HUES6 (cell line): ENCODE measurements around the gene SPOPL.
"Not testable (repeated sequence)": the region's sequence is repeated elsewhere in the genome, so short reads cannot be mapped to it uniquely, and the experiment has no call there.

Source experiments
- H3K27ac ChIP-seq: 2 replicates; pipeline ENCODE4 v1.7.0; 2013; ENCODE audit warnings: low read depth, mild to moderate bottlenecking, low read length, inconsistent platforms
- H3K27me3 ChIP-seq: 2 replicates; pipeline ENCODE4 v1.6.1; 2013; ENCODE audit warnings: low read length; ENCODE audit not compliant: control insufficient read depth, insufficient read depth
- H3K36me3 ChIP-seq: 2 replicates; pipeline ENCODE4 v1.6.1; 2013; ENCODE audit warnings: low read length; ENCODE audit not compliant: control insufficient read depth, insufficient read depth
- H3K4me1 ChIP-seq: 2 replicates; pipeline ENCODE4 v1.6.1; 2013; ENCODE audit warnings: low read length; ENCODE audit not compliant: control insufficient read depth, insufficient read depth
- H3K4me3 ChIP-seq: 2 replicates; pipeline ENCODE4 v1.5.1; 2013; ENCODE audit warnings: low read depth, low read length
- H3K9ac ChIP-seq: one replicate; pipeline ENCODE4 v1.6.1; 2013; ENCODE audit warnings: mild to moderate bottlenecking, low read length
- H3K9me3 ChIP-seq: 2 replicates; pipeline ENCODE4 v1.6.1; 2013; ENCODE audit warnings: low read depth, low read length; ENCODE audit not compliant: control insufficient read depth, insufficient read depth

Gene SPOPL

DNA sequence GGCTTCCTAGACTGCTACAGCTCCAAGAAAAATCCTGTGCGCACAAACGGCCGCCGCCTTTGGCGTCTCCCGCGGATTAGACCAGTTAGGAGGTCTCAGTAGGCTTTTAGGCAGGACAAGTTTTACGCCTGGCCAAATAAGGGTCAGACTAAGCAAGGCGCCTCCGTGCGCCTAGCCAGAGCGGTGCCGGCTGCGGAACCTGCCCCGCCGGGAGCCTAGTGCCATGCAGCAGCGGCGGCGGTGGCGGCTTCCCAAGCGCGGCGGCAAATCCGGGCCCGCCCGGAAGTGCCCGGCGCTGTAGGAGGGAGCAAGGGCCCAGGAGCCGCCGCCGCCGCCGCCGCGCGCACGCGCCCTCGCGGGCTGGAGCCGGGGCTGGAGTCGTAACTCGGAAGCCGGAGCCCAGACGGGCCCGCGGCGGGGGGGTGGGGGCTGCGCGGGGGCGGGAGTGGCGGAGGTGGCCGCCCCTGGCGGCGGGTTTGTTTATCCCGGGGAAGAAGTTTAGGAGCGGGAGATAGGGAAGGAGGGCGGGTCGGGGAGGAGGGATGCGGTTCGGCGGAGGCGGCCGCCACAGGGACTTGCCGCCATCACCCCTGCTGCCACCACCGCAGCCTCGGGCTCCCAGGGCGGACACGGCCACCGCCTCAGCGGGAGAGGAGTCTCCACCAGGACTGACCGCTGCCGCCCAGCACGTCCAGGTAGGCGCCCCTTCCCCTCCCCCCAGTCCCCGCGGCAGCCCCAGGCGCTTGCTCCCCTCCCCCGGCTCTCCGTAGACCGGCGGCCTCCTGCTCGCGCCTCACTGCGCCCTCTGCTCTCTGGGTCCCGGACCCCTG lies at the start of gene SPOPL:
Gene SPOPL (plus strand): TSS at position 346 of the 830 bp plus-strand sequence. CDS start 48,447 bp downstream, outside the sequence.
- Histone ChIP-seq H3K9ac (peak within 1 kb of the TSS; percentile 83), H3K4me3 (peak within 1 kb of the TSS; percentile 95), H3K27me3 (no peaks in the 10 kb centered on the region), H3K36me3 (no peaks in the 10 kb centered on the region), H3K27ac (peak within 1 kb of the TSS; percentile 78), H3K9me3 (no peaks in the 10 kb centered on the region), H3K4me1 (peaks cover 30% of the 10 kb centered on the region)

DNA sequence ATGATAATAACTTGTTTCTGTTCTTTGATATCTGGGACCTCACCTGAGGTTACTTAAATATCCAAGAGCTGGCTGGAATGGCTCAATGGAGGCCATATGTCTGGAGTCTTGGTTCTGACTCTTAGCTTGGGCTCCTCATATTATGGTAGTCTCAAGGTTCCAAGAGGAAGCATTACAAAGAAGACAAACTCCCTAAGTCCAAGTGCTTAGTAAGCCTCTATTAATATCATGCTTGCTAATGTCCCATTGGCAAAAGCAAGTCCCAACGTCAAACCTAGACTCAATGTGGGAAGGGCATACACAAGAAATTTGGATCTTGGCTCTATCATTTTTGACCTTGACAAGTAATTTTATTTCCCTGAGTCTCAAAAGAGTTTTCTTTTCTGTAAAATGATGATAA lies 49.2 kb upstream of the SPOPL start:
- H3K9me3 ChIP-seq = no peaks in the 10 kb centered on the region
- no peaks in the 10 kb centered on the region for H3K27me3 ChIP-seq
- peaks cover 12% of the 10 kb centered on the region; the same call in 1 of the 2 replicates for H3K4me1 ChIP-seq
- H3K27ac ChIP-seq = no peak overlapping the region
- H3K9ac ChIP-seq = no peak overlapping the region
- H3K36me3 ChIP-seq = no peaks in the 10 kb centered on the region
- no peak overlapping the region for H3K4me3 ChIP-seq

DNA sequence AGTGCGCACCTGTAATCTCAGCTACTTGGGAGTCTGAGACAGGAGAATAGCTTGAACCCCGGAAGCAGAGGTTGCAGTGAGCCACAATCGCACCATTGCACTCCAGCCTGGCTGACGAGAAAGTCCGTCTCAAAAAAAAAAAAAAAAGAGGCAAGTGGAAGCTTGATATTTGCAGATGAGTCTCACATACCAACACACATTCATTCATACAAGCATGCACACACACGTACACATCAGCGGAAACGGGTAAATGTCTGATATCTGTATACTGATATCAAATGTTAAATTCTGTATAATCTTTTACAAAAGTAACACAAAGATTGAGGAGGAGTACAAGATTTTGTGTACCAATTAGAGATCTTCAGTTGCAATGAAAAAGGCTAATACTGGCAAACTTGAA lies 47.8 kb upstream of the SPOPL start:
- H3K27ac ChIP-seq = no peak overlapping the region
- peaks cover 8% of the 10 kb centered on the region; the same call in 1 of the 2 replicates for H3K4me1 ChIP-seq
- no peaks in the 10 kb centered on the region for H3K36me3 ChIP-seq
- H3K9ac ChIP-seq = no peak overlapping the region
- H3K9me3 ChIP-seq = no peaks in the 10 kb centered on the region
- no peak overlapping the region for H3K4me3 ChIP-seq
- no peaks in the 10 kb centered on the region for H3K27me3 ChIP-seq

DNA sequence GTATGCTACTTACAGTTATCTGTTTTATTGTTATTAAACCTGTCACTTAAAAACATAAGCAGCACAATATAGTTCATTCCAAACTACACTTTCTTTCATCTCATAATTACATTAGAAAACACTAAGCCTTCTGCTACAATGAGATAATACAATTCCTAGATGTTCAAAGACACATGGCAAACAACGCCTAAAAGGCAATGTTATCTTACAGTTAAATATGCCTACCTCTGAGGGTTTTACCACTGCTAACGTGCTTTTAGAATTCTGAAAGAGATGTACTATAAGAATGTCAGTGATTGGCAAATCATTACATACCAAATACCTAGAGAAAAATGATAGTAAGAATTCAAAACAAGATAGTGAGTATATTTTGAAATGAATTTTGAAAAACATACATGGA lies 46.8 kb upstream of the SPOPL start:
- no peak overlapping the region for H3K4me3 ChIP-seq
- H3K4me1 ChIP-seq = peaks cover 8% of the 10 kb centered on the region; the same call in 1 of the 2 replicates
- H3K27ac ChIP-seq = no peak overlapping the region
- no peaks in the 10 kb centered on the region for H3K36me3 ChIP-seq
- no peak overlapping the region for H3K9ac ChIP-seq
- no peaks in the 10 kb centered on the region for H3K27me3 ChIP-seq
- no peaks in the 10 kb centered on the region for H3K9me3 ChIP-seq

DNA sequence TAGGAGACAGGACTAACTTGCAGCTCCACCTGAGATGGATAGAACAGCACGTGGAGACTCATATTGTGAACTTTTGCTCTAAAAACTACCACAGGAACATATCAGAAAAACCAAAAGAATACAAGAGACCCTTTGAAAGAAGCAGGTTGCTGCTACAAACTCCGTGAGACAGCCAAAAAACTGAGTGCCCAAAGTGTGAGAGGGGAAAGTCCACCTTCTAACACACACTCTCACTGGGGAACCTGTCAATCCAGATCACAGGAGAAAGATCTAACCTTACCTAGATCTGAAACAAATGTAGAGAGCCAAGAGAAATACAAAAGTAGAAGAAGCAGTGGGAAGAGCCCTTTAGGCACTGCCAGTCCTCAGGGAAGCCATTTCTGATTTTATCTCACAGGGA lies 46.3 kb upstream of the SPOPL start:
- no peak overlapping the region for H3K27ac ChIP-seq
- no peaks in the 10 kb centered on the region for H3K27me3 ChIP-seq
- H3K36me3 ChIP-seq = no peaks in the 10 kb centered on the region
- no peak overlapping the region for H3K9ac ChIP-seq
- no peaks in the 10 kb centered on the region for H3K9me3 ChIP-seq
- no peak overlapping the region for H3K4me3 ChIP-seq
- H3K4me1 ChIP-seq = peaks cover 8% of the 10 kb centered on the region; the same call in 1 of the 2 replicates

DNA sequence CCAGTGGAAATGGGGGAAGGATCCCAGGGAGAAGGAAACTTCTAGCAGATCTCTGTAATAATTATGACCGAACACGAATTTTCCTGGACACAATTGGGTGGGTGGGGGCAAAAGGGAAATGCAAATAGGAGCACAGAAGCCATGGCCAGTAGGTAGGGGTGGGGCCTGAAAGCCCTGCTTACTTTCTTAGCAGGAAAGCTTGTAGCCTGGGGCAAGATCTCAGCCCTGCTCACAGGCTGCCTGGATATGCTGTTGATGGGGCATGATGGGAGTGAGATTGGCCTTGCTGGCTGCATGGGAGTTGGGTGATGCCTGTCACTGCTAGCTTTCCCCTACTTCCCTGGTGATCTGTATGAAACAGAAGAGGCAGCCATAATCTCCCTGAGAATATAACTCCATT lies 45.9 kb upstream of the SPOPL start:
- Histone ChIP-seq H3K36me3 (no peaks in the 10 kb centered on the region), H3K4me1 (peaks cover 8% of the 10 kb centered on the region; the same call in 1 of the 2 replicates), H3K27ac (no peak overlapping the region), H3K9me3 (no peaks in the 10 kb centered on the region), H3K27me3 (no peaks in the 10 kb centered on the region), H3K4me3 (no peak overlapping the region), H3K9ac (no peak overlapping the region)

DNA sequence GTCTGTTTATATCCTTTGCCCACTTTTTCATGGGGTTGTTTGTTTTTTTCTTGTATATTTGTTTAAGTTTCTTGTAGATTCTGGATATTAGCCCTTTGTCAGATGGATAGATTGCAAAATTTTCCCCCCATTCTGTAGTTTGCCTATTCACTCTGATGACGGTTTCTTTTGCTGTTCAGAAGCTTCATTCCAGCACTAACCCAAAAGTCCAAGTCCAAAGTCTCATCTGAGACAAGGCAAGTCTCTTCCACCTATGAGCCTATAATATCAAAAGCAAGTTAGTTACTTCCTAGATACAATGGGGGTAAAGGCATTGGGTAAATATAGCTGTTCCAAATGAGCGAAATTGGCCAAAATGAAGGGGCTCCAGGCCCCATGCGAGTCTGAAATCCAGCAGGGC lies 38.9 kb upstream of the SPOPL start:
- not testable (repeated sequence) for H3K4me3 ChIP-seq, H3K27ac ChIP-seq, H3K4me1 ChIP-seq, H3K9me3 ChIP-seq, H3K9ac ChIP-seq, H3K36me3 ChIP-seq, H3K27me3 ChIP-seq

DNA sequence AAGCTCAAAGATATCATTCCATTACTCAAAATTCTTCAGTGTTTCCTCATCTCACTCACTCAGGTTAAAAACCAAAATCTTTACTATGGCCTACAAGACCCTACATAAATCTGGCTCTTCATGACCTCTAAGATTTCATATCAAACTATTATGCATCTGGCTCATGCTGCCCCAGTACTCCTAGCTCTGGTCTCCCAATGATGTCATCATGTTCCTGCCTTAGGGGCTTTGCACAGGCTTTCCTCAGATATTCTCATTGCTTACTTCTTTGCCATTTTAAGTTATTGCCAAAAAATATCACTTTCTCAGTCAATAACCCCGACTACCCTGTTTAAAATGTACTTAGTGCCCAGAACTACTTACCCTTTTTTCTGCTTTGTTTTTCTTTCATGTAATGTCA lies 33.0 kb upstream of the SPOPL start:
- H3K27me3 ChIP-seq = no peaks in the 10 kb centered on the region
- H3K9ac ChIP-seq = no peak overlapping the region
- no peak overlapping the region for H3K27ac ChIP-seq
- no peaks in the 10 kb centered on the region for H3K4me1 ChIP-seq
- no peaks in the 10 kb centered on the region for H3K9me3 ChIP-seq
- H3K4me3 ChIP-seq = no peak overlapping the region
- no peaks in the 10 kb centered on the region for H3K36me3 ChIP-seq

DNA sequence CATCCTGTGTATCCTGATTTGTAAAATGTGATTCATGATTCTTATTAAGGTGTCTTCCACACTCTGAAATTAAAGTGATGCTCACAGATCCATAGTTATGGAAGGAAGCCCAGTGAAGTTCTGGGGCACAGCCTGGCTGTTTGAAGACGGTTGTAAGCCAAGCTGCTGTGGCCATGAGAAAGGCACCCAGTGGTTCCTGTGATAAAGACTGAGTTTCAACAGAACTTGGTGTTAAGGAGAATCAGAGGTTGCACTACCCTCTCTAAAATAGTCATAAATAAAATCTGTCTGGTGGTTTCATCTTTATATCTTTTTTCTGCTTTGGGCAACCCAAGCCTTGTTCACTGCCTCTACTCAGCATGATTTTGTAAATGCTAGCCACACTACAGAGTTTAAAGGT lies 32.2 kb upstream of the SPOPL start:
- Histone ChIP-seq H3K4me1 (no peaks in the 10 kb centered on the region), H3K4me3 (no peak overlapping the region), H3K27ac (no peak overlapping the region), H3K36me3 (no peaks in the 10 kb centered on the region), H3K9me3 (no peaks in the 10 kb centered on the region), H3K9ac (no peak overlapping the region), H3K27me3 (no peaks in the 10 kb centered on the region)

DNA sequence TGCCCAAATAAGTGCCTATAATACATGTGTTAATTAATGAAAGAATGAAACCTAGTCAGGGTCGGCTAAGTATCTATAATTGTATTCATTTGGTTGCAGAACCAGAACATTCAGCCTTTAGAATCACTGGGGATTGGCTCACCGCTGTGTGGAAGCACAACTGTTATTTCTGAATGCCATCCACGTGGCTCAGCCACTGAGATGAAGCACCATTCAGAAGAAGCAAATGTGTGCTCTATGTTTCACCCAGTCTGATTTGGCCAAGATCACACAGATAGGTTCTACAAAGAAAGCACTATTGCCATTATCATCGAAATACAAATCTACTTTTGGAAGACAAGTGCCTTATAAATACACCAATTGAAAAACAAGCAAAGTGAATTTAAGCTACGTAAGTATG lies 30.6 kb upstream of the SPOPL start:
- no peaks in the 10 kb centered on the region for H3K27me3 ChIP-seq
- H3K4me3 ChIP-seq = no peak overlapping the region
- H3K36me3 ChIP-seq = no peaks in the 10 kb centered on the region
- H3K9me3 ChIP-seq = no peaks in the 10 kb centered on the region
- H3K4me1 ChIP-seq = no peaks in the 10 kb centered on the region
- no peak overlapping the region for H3K27ac ChIP-seq
- no peak overlapping the region for H3K9ac ChIP-seq

DNA sequence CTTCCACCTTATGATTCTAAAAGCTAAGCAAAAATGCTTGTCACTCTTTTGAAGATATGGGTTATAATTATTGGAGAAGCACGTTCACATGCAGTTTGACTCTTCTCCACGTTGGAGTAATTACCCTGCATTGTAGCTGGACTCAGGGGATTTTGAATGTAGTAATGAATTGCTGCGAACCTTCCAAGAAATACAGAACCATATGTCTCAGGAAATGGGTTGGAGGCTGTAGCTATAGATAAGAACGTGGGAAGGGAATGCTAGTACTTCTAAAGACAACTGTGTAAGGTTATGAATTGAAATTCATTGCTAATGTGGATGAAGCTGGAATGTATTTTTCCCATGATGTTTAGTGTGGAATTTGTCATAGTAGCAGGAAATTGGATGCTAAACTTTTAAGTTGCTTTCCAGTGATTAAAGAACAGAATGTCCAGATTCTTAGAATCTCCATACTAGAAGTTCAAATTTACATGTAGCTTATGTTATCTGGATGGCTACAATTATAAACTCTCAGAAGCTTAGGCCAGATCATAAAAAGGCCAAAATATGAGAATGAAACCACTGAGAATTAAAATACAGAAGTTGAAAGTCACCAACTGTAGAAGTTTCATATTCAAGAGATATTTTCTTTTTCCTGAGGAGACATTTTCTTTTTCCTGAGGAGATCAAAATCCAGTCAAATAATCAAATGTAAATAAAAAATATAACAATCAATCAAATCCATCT lies 27.3 kb upstream of the SPOPL start:
- Histone ChIP-seq H3K36me3 (no peaks in the 10 kb centered on the region), H3K4me3 (no peak overlapping the region), H3K27ac (no peak overlapping the region), H3K9me3 (no peaks in the 10 kb centered on the region), H3K9ac (no peak overlapping the region), H3K27me3 (no peaks in the 10 kb centered on the region), H3K4me1 (no peaks in the 10 kb centered on the region)
